GM12878 (cell line): Measurements from ENCODE around the gene C10orf71. TPM values are rescaled to one million over a fixed set of nuclear protein-coding genes. Genes with fewer than 3 reads are reported as not detected.

ENCODE experiments used
- ATAC-seq: fragments of 200-7000 bp; cut with Tn5 transposase; 3 replicates; pipeline ENCODE4 v1.9.1; 2020; ENCODE audit warnings: mild to moderate bottlenecking, moderate library complexity
- BruUV-seq: library from RNA; stranded (reverse); fragments of 400-500 nt; replicated peaks from 2 replicates; lab custom pipeline; 2021; lab: Mats Ljungman, UMichigan
- CTCF ChIA-PET: fragments of 300-600 bp; sonication (Branson Sonifier 250); formaldehyde crosslinking; extraction: SDS; loops from one replicate; lab custom pipeline; 2021; ENCODE audit warnings: inconsistent platforms; lab: Yijun Ruan, JAX
- POLR2A ChIA-PET: fragments of 350-600 bp; formaldehyde crosslinking; extraction: SDS; loops from one replicate; lab custom pipeline; 2021; ENCODE audit warnings: inconsistent platforms; lab: Charles Lee
- RAD21 ChIA-PET: fragments of 300-600 bp; sonication (Branson Sonifier 250); formaldehyde crosslinking; loops from one replicate; lab custom pipeline; 2023; ENCODE audit warnings: antibody characterized with exemption; ENCODE audit not compliant: unreplicated experiment; lab: Charles Lee
- SMC1A ChIA-PET: fragments of 300-600 bp; sonication (Branson Sonifier 250); formaldehyde crosslinking; loops from one replicate; lab custom pipeline; 2023; ENCODE audit not compliant: unreplicated experiment, uncharacterized antibody; lab: Charles Lee
- DNase-seq: peaks from one replicate; pipeline ENCODE4 v3.0.0-alpha.2; 2011; ENCODE audit warnings: low read depth, low spot score
- FAIRE-seq: peaks from 3 replicates; lab custom pipeline; 2011; peaks lifted over from hg19 to GRCh38; lab: Jason Lieb, UNC
- H2AFZ ChIP-seq: 2 replicates; pipeline ENCODE4 v1.6.0; 2011; ENCODE audit warnings: low read depth, low read length, control low read depth; ENCODE audit not compliant: control insufficient read depth
- H3K27ac ChIP-seq: 2 replicates; pipeline ENCODE4 v1.5.1; 2011; ENCODE audit warnings: control low read depth; ENCODE audit not compliant: control insufficient read depth, insufficient read depth
- H3K27me3 ChIP-seq, 2 experiments: replicated peaks in 1 of 2; 2 replicates each; pipeline versions ENCODE4 v1.6.0 to v1.6.1; 2011; ENCODE audit warnings: low read length in 1 of 2; ENCODE audit not compliant: control insufficient read depth in 2 of 2, insufficient read depth in 2 of 2
- H3K36me3 ChIP-seq, 2 experiments: 2 replicates each; pipeline ENCODE4 v1.5.1; 2011; ENCODE audit warnings: low read length in 1 of 2; ENCODE audit not compliant: control insufficient read depth in 2 of 2, insufficient read depth in 2 of 2
- H3K4me1 ChIP-seq: 2 replicates; pipeline ENCODE4 v1.6.1; 2011; ENCODE audit warnings: mild to moderate bottlenecking, low read length, moderate library complexity, mixed read lengths; ENCODE audit not compliant: control insufficient read depth, insufficient read depth
- H3K4me2 ChIP-seq: 2 replicates; pipeline ENCODE4 v1.6.0; 2011; ENCODE audit warnings: control low read depth; ENCODE audit not compliant: control insufficient read depth, insufficient read depth
- H3K4me3 ChIP-seq: fragments of 200-600 bp; sonication (generic); 2 replicates; pipeline ENCODE4 v1.5.1; 2016
- H3K79me2 ChIP-seq: 2 replicates; pipeline ENCODE4 v1.6.0; 2011; ENCODE audit warnings: low read length; ENCODE audit not compliant: control insufficient read depth, insufficient read depth
- H3K9ac ChIP-seq: 2 replicates; pipeline ENCODE4 v1.8.0; 2011; ENCODE audit warnings: low read length, control low read depth, mixed read lengths; ENCODE audit not compliant: control insufficient read depth, insufficient read depth
- H3K9me3 ChIP-seq: replicated peaks from 3 replicates; pipeline ENCODE4 v1.5.1; 2011; ENCODE audit warnings: mild to moderate bottlenecking, low read length; ENCODE audit not compliant: control insufficient read depth, insufficient read depth
- H4K20me1 ChIP-seq: 2 replicates; pipeline ENCODE4 v1.6.0; 2011; ENCODE audit not compliant: control insufficient read depth, insufficient read depth
- IRF4 ChIP-seq: IDR thresholded peaks from 2 replicates; pipeline ENCODE4 v1.6.1; 2011; ENCODE audit warnings: low read depth, low read length
- JUND ChIP-seq: IDR thresholded peaks from 2 replicates; pipeline ENCODE4 v1.6.1; 2012; ENCODE audit warnings: low read depth, mild to moderate bottlenecking, low read length, improper control_type of control experiment, moderate library complexity
- NFYB ChIP-seq: IDR thresholded peaks from 2 replicates; pipeline ENCODE4 v1.6.1; 2011; ENCODE audit warnings: low read depth, mild to moderate bottlenecking, low read length, improper control_type of control experiment, moderate library complexity; ENCODE audit not compliant: insufficient read depth
- SIN3A ChIP-seq: IDR thresholded peaks from 2 replicates; pipeline ENCODE4 v1.6.1; 2012; ENCODE audit warnings: low read depth, low read length, improper control_type of control experiment
- SMAD5 ChIP-seq: IDR thresholded peaks from 2 replicates; pipeline ENCODE4 v1.6.1; 2016; ENCODE audit warnings: antibody characterized with exemption, low read depth
- USF2 ChIP-seq: IDR thresholded peaks from 2 replicates; pipeline ENCODE4 v1.6.1; 2011; ENCODE audit warnings: low read depth, low read length, improper control_type of control experiment, borderline replicate concordance
- ZBTB11 ChIP-seq: fragments of 450-650 bp; formaldehyde crosslinking; IDR thresholded peaks from 2 replicates; pipeline ENCODE4 v1.5.0; 2022; ENCODE audit warnings: mild to moderate bottlenecking, missing genetic modification characterization
- WGBS: methylation state at CpG from one replicate; pipeline ENCODE4 v1.1.6; 2016; ENCODE audit warnings: low lambda C conversion rate; ENCODE audit not compliant: insufficient replicate concordance, insufficient coverage; ENCODE audit errors: missing lambda C conversion rate; 5-methylcytosine and 5-hydroxymethylcytosine counted together
- in situ Hi-C: fragments of 300-500 bp; cut with MboI; formaldehyde crosslinking; loops from 9 replicates; pipeline ENCODE4 v1.14.3; 2018; ENCODE audit warnings: mixed read lengths
- intact Hi-C: fragments of 100-400 bp; cut with micrococcal nuclease; formaldehyde crosslinking; loops from one replicate; pipeline ENCODE4 v1.14.2; 2022; ENCODE audit not compliant: unreplicated experiment
- polyA plus RNA-seq, 11 experiments: library from polyadenylated mRNA; depleted of rRNA in 4 of 11; unstranded in 6 of 11; stranded (reverse) in 5 of 11; fragments of >200 nt; fragmentation: Nextera tagmentation in 4 of 11; fragmentation: Illumina TruSeq in 1 of 11; extraction: Ambion mirVana in 4 of 11; extraction: Trizol in 1 of 11; gene quantifications; 1 replicate in 1 of 11; 2 replicates in 10 of 11; pipeline versions ENCODE4 v1.2.1 to v1.2.3, GENCODE V29; 2011 to 2016; ENCODE audit warnings: inconsistent platforms in 2 of 11, missing spikeins in 2 of 11, low read depth in 1 of 11
- total RNA-seq, 4 experiments: library from RNA; depleted of rRNA in 3 of 4; stranded (reverse); fragments of >200 nt in 3 of 4; fragmentation: Illumina TruSeq in 1 of 4; extraction: Trizol in 1 of 4; gene quantifications; 2 replicates each; pipeline versions ENCODE4 v1.2.1 to v1.2.3, GENCODE V29; 2013 to 2021
- TF ChIP-seq, protein P1 (sequence below): fragments of 450-650 bp; IDR thresholded peaks from 2 replicates; pipeline ENCODE4 v1.6.1; 2014; ENCODE audit warnings: mild to moderate bottlenecking
- TF ChIP-seq, protein P2 (sequence below): IDR thresholded peaks from 2 replicates; pipeline ENCODE4 v1.6.1; 2012; ENCODE audit warnings: low read depth, low read length, improper control_type of control experiment

The C10orf71 gene
- total and polyA plus RNA-seq, 10 of the 15 experiments (the other 5 are each of a cell fraction or from before 2014, with no cell fraction given), result not detected

- CTCF ChIA-PET, result no interaction called here
- POLR2A ChIA-PET, result no interaction called here
- SMC1A ChIA-PET, result interaction anchor here (0.9 to 1.4 kb wide), 2 partner anchors 14 to 125 kb away, joined by 3 read pairs; no protein-coding TSS in a partner anchor
- in situ Hi-C loops, result no loop called here
- Histone ChIP-seq H3K4me1 (no peaks in the 10 kb centered on the region), H3K27ac (no peak overlapping the region), H3K4me2 (no peak overlapping the region), H3K36me3 (no peaks in the 10 kb centered on the region), H3K79me2 (no peaks in the 10 kb centered on the region), H3K9me3 (no peaks in the 10 kb centered on the region), H2AFZ (no peak overlapping the region), H4K20me1 (no peaks in the 10 kb centered on the region), H3K9ac (no peak overlapping the region), H3K4me3 (no peak overlapping the region), H3K27me3 (no peaks in the 10 kb centered on the region; a peak in 2 of 4 replicates)
- no TSS peak for BruUV-seq
- DNase-seq, result no peak
- WGBS, result 43% methylated on average over 3 of the region's 3 CpGs
- intact Hi-C loops, result no loop called here
- no peak for FAIRE-seq
- ATAC-seq, result no peak
- no peak for TF ChIP-seq JUND
- RAD21 ChIA-PET, result no interaction called here
Observed at GRCh38 chr10:49282306-49282705, 16.7 kb upstream of the C10orf71 start.

DNA sequence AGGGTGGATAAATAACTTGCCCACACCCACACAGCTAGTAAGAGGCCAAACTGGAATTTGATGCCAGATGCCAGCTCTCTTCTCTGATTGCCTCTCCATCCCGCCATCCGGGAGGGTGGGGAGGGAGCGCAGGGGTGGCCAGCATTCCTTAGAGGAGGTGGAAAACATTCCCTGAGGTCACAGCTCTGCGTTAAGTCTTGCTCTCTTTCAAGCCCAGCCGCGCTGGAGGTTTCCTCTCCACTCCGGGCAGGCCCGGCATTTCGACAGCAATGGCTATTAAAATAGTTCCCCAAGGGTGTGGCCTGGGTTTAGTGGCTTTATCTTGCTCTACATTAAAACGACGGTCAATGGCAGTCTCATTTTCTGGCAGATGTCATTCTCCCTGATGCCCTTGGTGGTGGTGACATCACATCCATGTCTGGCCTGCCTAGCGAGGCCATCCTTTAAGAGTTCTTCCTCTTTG, 16.1 kb upstream of the C10orf71 start:
- SMC1A ChIA-PET, result no interaction called here
- no peak for ATAC-seq
- no peaks in the 10 kb centered on the region; a peak in 2 of 4 replicates for H3K27me3 ChIP-seq
- H3K27ac ChIP-seq, result no peak overlapping the region
- H4K20me1 ChIP-seq, result no peaks in the 10 kb centered on the region
- POLR2A ChIA-PET, result no interaction called here
- H3K4me2 ChIP-seq, result no peak overlapping the region
- 62% methylated on average over 12 of the region's 12 CpGs for WGBS
- H3K4me1 ChIP-seq, result no peaks in the 10 kb centered on the region
- intact Hi-C loops, result no loop called here
- H3K79me2 ChIP-seq, result no peaks in the 10 kb centered on the region
- CTCF ChIA-PET, result no interaction called here
- H3K9ac ChIP-seq, result no peak overlapping the region
- H3K9me3 ChIP-seq, result no peaks in the 10 kb centered on the region
- no peak overlapping the region for H2AFZ ChIP-seq
- in situ Hi-C loops, result no loop called here
- no TSS peak for BruUV-seq
- DNase-seq, result no peak
- no peak for FAIRE-seq
- RAD21 ChIA-PET, result no interaction called here
- H3K4me3 ChIP-seq, result no peak overlapping the region
- H3K36me3 ChIP-seq, result no peaks in the 10 kb centered on the region
- TF ChIP-seq IRF4 (no peak), SMAD5 (no peak), SIN3A (no peak), NFYB (no peak), USF2 (no peak), ZBTB11 (CRISPR knock-in tag) (no peak)
- TF ChIP-seq, protein P1, sequence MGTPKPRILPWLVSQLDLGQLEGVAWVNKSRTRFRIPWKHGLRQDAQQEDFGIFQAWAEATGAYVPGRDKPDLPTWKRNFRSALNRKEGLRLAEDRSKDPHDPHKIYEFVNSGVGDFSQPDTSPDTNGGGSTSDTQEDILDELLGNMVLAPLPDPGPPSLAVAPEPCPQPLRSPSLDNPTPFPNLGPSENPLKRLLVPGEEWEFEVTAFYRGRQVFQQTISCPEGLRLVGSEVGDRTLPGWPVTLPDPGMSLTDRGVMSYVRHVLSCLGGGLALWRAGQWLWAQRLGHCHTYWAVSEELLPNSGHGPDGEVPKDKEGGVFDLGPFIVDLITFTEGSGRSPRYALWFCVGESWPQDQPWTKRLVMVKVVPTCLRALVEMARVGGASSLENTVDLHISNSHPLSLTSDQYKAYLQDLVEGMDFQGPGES, result no peak
- TF ChIP-seq, protein P2, sequence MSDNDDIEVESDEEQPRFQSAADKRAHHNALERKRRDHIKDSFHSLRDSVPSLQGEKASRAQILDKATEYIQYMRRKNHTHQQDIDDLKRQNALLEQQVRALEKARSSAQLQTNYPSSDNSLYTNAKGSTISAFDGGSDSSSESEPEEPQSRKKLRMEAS, result no peak
